HepG2 (cell line): ENCODE measurements around the gene CYB5B. TPM values are rescaled to one million over a fixed set of nuclear protein-coding genes. Genes with fewer than 3 reads are reported as not detected.

Experiments used
- AHR ChIP-seq: IDR thresholded peaks from 2 replicates; pipeline ENCODE4 v1.6.1; 2018; ENCODE audit warnings: missing genetic modification reagents, missing compliant biosample characterization
- FOXC1 ChIP-seq: sonication (generic); formaldehyde crosslinking; IDR thresholded peaks from 2 replicates; pipeline ENCODE4 v1.8.0; 2022; ENCODE audit warnings: mild to moderate bottlenecking, missing genetic modification reagents, borderline replicate concordance
- GTF3A ChIP-seq: sonication (generic); formaldehyde crosslinking; conservative IDR thresholded peaks from 2 replicates; pipeline ENCODE4 v1.4.0; 2020; ENCODE audit warnings: mild to moderate bottlenecking, missing genetic modification reagents
- HES4 ChIP-seq: sonication (generic); formaldehyde crosslinking; IDR thresholded peaks from 2 replicates; pipeline ENCODE4 v1.9.0; 2021; ENCODE audit warnings: mild to moderate bottlenecking, missing genetic modification reagents, borderline replicate concordance
- MAFF ChIP-seq: IDR thresholded peaks from 2 replicates; pipeline ENCODE4 v1.6.1; 2011; ENCODE audit warnings: low read depth, low read length, improper control_type of control experiment
- MEF2D ChIP-seq: sonication (generic); formaldehyde crosslinking; IDR thresholded peaks from 2 replicates; pipeline ENCODE4 v1.5.1; 2020; ENCODE audit warnings: mild to moderate bottlenecking, missing genetic modification reagents
- MYC ChIP-seq: sonication (generic); formaldehyde crosslinking; IDR thresholded peaks from 2 replicates; pipeline ENCODE4 v1.9.0; 2021; ENCODE audit warnings: missing genetic modification reagents, borderline replicate concordance
- NFIB ChIP-seq: sonication (generic); formaldehyde crosslinking; IDR thresholded peaks from 2 replicates; pipeline ENCODE4 v1.9.0; 2021; ENCODE audit warnings: missing genetic modification reagents, mild to moderate bottlenecking, borderline replicate concordance
- NFYC ChIP-seq: IDR thresholded peaks from 2 replicates; pipeline ENCODE4 v1.6.1; 2016; ENCODE audit warnings: missing genetic modification reagents, missing compliant biosample characterization
- NR2F1 ChIP-seq, 2 experiments: fragments of 450-650 bp in 1 of 2; formaldehyde crosslinking in 1 of 2; IDR thresholded peaks; 2 replicates each; pipeline versions ENCODE4 v1.5.0 to v1.6.1; 2016 to 2020; ENCODE audit warnings: mild to moderate bottlenecking in 1 of 2, missing compliant biosample characterization in 1 of 2, missing genetic modification reagents in 1 of 2, moderate library complexity in 1 of 2
- RBM22 ChIP-seq: fragments of 200-400 bp; formaldehyde crosslinking; optimal IDR thresholded peaks from 2 replicates; pipeline ENCODE3; 2017; ENCODE audit warnings: mild to moderate bottlenecking, low read length, moderate library complexity
- SMAD3 ChIP-seq: sonication (generic); formaldehyde crosslinking; IDR thresholded peaks from 2 replicates; pipeline ENCODE4 v1.4.0; 2020; ENCODE audit warnings: missing genetic modification reagents
- SP1 ChIP-seq, 2 experiments: fragments of 450-650 bp in 1 of 2; sonication (generic) in 1 of 2; formaldehyde crosslinking in 1 of 2; IDR thresholded peaks; 2 replicates each; pipeline versions ENCODE4 v1.4.0 to v1.6.1; 2016 to 2020; ENCODE audit warnings: missing genetic modification reagents in 1 of 2
- TARDBP ChIP-seq: sonication (generic); formaldehyde crosslinking; IDR thresholded peaks from 2 replicates; pipeline ENCODE4 v1.8.0; 2022; ENCODE audit warnings: mild to moderate bottlenecking, missing genetic modification reagents
- ZBTB10 ChIP-seq: sonication (generic); formaldehyde crosslinking; IDR thresholded peaks from 2 replicates; pipeline ENCODE4 v1.4.0; 2020; ENCODE audit warnings: missing genetic modification reagents, borderline replicate concordance
- ZNF83 ChIP-seq: sonication (generic); formaldehyde crosslinking; IDR thresholded peaks from 2 replicates; pipeline ENCODE4 v1.4.0; 2020; ENCODE audit warnings: missing genetic modification reagents, mild to moderate bottlenecking, borderline replicate concordance
- polyA plus RNA-seq, 8 experiments: library from polyadenylated mRNA; depleted of rRNA in 3 of 8; stranded (reverse) in 7 of 8; unstranded in 1 of 8; fragments of >200 nt; fragmentation: Illumina TruSeq in 4 of 8; extraction: Trizol in 4 of 8; gene quantifications; 2 replicates each; pipeline versions ENCODE4 v1.2.1 to v1.2.3, GENCODE V29; 2011 to 2016; ENCODE audit warnings: low read depth in 4 of 8, missing spikeins in 1 of 8, mixed read lengths in 1 of 8; ENCODE audit not compliant: insufficient read depth in 1 of 8
- total RNA-seq, 5 experiments: library from RNA; depleted of rRNA; stranded (reverse); fragments of >200 nt; fragmentation: Illumina TruSeq; extraction: Trizol; gene quantifications; 2 replicates each; pipeline ENCODE4 v1.2.3, GENCODE V29; 2016; ENCODE audit warnings: low read depth in 1 of 5
- TF ChIP-seq, protein P1 (sequence below): IDR thresholded peaks from 2 replicates; pipeline ENCODE4 v1.6.1; 2012; ENCODE audit warnings: low read length, improper control_type of control experiment
- TF ChIP-seq, protein P2 (sequence below): sonication (generic); formaldehyde crosslinking; IDR thresholded peaks from 2 replicates; pipeline ENCODE4 v1.5.0; 2020; ENCODE audit warnings: mild to moderate bottlenecking, missing genetic modification reagents
- TF ChIP-seq, protein P3 (sequence below): sonication (generic); formaldehyde crosslinking; IDR thresholded peaks from 2 replicates; pipeline ENCODE4 v1.5.1; 2020; ENCODE audit warnings: mild to moderate bottlenecking, moderate library complexity, missing genetic modification reagents

CYB5B gene
- total and polyA plus RNA-seq, 2 of the 13 experiments (the other 11 are each of a cell fraction or from before 2014, with no cell fraction given): 234 to 432 TPM

DNA sequence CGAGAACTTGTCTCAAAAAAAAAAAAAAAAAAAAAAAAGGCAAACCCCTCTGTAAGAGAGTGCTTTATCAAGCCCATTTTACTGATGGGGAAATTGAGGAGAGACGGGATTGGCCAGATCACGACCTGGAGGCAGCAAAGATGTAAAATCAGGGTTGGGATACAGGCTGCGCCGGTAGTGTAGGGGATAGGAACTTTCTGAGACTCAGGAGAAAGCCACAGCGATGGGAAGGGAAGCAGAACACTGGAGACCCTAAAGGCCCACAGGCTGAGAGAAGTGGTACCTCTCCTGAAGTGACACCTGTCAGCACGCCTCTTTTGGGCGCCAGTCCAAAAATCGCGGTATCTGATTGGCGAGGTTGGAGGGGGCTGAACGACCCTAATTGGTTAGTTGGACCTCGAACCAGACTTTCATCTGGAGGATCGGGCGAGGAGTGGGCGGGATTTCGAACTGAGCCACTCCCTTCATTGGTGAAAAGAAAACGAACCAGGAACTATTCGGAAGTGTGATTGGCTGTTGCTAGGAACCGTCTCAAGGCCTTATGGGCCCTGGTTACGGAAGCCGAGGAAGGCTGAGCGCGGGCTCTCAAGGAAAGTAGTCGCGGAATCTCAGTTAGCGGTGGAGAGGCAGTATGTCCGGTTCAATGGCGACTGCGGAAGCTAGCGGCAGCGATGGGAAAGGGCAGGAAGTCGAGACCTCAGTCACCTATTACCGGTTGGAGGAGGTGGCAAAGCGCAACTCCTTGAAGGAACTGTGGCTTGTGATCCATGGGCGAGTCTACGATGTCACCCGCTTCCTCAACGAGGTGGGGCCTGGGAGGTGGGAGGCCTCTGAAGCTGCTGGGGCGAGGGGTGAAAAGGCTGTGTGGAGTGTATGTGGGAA, at the start of gene CYB5B (continued):
- TF ChIP-seq MAFF (no peak), TARDBP (CRISPR knock-in tag) (peak; percentile 87), NR2F1 (CRISPR knock-in tag; IDR thresholded peaks at IDR 0.05) (no peak), HES4 (no peak), MEF2D (CRISPR knock-in tag) (no peak; the same call in 1 of the 2 replicates), MYC (CRISPR knock-in tag) (no peak; the same call in 1 of the 2 replicates), FOXC1 (CRISPR knock-in tag) (peak; percentile 93), SP1 (IDR thresholded peaks at IDR 0.05) (no peak), SP1 (CRISPR knock-in tag; IDR thresholded peaks at IDR 0.05) (peak; percentile 63), SMAD3 (CRISPR knock-in tag) (no peak), AHR (peak; percentile 57), NFYC (CRISPR knock-in tag) (peak; percentile 97), RBM22 (no peak), ZNF83 (CRISPR knock-in tag) (peak; percentile 88), GTF3A (CRISPR knock-in tag) (peak; percentile 95; the same call in 1 of the 2 replicates), NFIB (no peak), ZBTB10 (CRISPR knock-in tag) (no peak)
- TF ChIP-seq, protein P1, sequence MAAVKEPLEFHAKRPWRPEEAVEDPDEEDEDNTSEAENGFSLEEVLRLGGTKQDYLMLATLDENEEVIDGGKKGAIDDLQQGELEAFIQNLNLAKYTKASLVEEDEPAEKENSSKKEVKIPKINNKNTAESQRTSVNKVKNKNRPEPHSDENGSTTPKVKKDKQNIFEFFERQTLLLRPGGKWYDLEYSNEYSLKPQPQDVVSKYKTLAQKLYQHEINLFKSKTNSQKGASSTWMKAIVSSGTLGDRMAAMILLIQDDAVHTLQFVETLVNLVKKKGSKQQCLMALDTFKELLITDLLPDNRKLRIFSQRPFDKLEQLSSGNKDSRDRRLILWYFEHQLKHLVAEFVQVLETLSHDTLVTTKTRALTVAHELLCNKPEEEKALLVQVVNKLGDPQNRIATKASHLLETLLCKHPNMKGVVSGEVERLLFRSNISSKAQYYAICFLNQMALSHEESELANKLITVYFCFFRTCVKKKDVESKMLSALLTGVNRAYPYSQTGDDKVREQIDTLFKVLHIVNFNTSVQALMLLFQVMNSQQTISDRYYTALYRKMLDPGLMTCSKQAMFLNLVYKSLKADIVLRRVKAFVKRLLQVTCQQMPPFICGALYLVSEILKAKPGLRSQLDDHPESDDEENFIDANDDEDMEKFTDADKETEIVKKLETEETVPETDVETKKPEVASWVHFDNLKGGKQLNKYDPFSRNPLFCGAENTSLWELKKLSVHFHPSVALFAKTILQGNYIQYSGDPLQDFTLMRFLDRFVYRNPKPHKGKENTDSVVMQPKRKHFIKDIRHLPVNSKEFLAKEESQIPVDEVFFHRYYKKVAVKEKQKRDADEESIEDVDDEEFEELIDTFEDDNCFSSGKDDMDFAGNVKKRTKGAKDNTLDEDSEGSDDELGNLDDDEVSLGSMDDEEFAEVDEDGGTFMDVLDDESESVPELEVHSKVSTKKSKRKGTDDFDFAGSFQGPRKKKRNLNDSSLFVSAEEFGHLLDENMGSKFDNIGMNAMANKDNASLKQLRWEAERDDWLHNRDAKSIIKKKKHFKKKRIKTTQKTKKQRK: no peak
- TF ChIP-seq, protein P2, sequence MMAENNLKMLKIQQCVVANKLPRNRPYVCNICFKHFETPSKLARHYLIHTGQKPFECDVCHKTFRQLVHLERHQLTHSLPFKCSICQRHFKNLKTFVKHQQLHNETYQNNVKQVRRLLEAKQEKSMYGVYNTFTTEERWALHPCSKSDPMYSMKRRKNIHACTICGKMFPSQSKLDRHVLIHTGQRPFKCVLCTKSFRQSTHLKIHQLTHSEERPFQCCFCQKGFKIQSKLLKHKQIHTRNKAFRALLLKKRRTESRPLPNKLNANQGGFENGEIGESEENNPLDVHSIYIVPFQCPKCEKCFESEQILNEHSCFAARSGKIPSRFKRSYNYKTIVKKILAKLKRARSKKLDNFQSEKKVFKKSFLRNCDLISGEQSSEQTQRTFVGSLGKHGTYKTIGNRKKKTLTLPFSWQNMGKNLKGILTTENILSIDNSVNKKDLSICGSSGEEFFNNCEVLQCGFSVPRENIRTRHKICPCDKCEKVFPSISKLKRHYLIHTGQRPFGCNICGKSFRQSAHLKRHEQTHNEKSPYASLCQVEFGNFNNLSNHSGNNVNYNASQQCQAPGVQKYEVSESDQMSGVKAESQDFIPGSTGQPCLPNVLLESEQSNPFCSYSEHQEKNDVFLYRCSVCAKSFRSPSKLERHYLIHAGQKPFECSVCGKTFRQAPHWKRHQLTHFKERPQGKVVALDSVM: peak; percentile 68
- TF ChIP-seq, protein P3, sequence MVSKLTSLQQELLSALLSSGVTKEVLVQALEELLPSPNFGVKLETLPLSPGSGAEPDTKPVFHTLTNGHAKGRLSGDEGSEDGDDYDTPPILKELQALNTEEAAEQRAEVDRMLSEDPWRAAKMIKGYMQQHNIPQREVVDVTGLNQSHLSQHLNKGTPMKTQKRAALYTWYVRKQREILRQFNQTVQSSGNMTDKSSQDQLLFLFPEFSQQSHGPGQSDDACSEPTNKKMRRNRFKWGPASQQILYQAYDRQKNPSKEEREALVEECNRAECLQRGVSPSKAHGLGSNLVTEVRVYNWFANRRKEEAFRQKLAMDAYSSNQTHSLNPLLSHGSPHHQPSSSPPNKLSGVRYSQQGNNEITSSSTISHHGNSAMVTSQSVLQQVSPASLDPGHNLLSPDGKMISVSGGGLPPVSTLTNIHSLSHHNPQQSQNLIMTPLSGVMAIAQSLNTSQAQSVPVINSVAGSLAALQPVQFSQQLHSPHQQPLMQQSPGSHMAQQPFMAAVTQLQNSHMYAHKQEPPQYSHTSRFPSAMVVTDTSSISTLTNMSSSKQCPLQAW (CRISPR knock-in tag): peak; percentile 84
